Stimulated activated CD8-positive, alpha-beta memory T cell treated with anti-CD3 and anti-CD28 coated beads, Interleukin-2, amount 100 ng/mL, for 48 hours (primary cell): ENCODE measurements around the gene APEH.

Source experiments
- DNase-seq, 2 donors: peaks; one replicate each; pipeline ENCODE4 v3.0.0-alpha.2; 2020; ENCODE audit warnings: low read depth in 2 of 2

Gene APEH

DNA sequence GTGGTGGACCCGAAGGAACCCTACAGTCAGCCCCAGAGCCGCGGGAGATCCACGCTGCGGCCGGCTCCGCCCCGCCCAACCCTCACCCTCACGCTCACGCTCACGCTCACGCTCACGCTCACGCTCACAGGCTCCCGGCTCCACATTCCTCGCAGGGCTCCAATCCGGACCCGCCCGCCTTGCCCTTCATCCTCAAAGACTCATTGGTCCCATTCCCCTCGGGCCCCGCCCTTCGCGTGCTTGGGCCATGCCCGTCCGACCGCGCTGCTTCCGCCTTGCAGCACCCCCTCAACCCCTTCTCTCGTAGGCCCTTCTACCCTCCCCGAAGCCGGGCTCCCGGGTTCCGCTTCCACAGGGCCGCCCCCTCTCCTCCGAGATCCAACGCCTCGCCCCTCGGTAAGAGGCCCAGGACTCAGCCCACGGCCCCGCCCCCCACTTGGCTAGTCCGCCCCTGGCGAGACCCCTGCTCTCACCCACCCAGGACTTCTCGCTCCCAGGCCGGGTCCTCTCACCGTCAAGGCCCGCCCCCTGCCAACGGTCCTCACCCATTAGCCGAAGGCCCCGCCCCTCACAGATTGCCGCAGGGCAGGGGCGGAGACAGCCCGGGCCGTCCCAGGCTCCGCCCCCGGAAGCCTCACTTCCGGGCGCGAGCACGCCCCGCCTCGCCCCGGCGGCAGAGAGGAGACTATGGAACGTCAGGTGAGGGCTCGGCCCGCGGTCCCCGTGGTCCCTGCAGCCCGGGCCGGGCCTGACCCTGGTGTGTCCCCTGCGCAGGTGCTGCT, at the start of gene APEH:
Gene APEH (plus strand): TSS at position 637 of the 782 bp plus-strand sequence. CDS start 51 bp downstream, at position 688.
- peak; percentile 98 to 99 for DNase-seq

DNA sequence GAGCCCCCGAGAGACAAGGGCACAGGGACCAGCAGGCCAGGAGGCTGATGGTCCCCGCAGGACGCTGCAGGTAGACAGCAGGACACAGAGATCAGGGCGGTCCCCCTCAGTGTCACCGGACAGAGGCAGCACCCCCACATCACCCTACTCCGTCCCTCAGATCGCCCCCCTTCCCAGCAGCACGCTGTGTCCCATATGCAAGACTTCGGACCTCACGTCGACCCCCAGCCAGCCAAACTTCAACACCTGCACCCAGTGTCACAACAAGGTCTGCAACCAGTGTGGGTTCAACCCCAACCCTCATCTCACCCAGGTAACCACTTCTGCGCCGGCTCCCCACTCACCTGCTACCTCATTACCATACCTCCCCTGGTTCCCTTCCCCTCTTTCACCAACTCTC, 49.1 kb upstream of the APEH start:
- DNase-seq: no peak

GRCh38 chr3:49626101-49626581, 48.0 kb upstream of the APEH start:
- peak in 1 of 2 donors; percentile 8 for DNase-seq

DNA sequence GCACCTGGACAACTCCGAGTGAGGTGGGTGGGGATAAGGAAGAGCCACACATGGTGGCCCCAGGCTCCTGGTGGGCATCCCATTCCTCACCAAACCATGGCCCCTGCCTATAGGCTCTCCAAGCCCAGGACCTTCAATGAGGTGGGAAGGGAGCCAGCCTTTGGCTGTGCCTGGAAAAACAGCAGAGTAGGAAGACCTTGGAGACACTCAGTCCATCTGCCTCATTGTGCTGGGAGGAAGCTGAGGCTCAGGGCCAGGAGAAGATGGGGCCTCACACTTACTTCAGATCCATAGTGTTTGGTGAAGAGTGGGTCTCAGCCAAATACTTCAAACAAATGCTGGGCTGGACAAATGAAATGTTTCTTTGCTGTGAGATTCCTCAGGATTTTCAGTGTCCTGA, 47.4 kb upstream of the APEH start:
- DNase-seq: no peak

- DNase-seq: no peak
These were observed 46.5 kb upstream of the APEH start for GRCh38 chr3:49627634-49628033.

GRCh38 chr3:49628249-49628648, 45.9 kb upstream of the APEH start:
- no peak for DNase-seq

DNA sequence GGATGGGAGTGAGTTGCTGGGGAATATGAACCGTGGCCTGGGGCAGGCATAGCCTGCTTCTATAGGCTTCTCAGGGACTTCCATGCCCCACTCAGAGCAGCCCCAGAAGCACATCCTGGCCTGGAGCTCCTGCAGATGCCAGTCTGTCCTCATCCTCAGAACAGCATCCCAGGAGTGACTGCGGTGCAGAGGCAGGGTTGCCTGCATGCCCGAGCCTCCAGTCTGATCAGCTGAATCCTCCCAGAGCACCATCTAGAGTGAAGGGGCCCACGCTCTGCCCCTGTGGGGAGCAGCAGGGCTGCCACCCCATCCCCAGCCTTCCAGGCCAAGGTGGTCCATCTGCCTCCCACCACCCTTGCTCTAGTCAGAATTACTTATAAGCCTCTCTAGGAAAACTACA, 44.7 kb upstream of the APEH start:
- DNase-seq: no peak

DNA sequence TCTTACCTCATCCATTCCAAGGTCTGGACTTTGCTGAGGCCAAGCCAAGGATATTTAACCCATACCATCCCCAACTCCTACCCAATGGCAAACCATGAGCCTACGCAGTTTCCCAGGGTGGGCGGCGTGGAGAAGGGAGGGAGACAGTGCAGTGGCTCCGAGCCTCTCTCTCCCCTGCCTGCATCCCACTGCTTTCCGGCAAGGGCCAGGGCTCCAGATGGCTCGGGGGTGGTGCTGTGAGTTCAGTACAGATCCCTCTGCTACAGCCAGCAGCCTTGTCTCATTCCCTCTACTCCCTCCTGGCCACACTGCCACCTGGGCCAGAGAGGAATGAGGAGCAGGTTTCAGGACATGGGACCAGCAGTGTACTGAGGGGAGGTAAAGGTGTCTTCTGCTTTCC, 44.3 kb upstream of the APEH start:
- no peak for DNase-seq

DNA sequence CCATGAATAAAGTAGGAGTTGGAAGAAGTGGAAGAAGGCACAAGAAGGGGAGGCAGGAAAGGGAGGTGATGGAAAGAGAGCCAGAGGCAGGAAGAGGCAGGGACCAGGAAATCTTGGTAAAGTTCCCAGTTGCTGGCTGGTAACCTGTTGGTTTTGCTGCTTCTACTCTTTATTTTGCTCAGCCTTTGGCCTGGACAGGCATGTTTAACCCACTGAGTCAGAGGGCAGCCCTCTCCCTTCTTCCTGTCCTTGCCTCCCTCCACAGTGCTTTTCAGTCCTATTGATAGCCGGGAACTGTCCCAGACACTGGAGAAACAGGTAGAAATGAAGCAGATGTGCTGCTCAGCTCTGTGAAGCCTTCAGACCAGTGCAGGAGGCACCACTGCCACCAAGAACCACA, 43.4 kb upstream of the APEH start:
- DNase-seq: no peak

DNA sequence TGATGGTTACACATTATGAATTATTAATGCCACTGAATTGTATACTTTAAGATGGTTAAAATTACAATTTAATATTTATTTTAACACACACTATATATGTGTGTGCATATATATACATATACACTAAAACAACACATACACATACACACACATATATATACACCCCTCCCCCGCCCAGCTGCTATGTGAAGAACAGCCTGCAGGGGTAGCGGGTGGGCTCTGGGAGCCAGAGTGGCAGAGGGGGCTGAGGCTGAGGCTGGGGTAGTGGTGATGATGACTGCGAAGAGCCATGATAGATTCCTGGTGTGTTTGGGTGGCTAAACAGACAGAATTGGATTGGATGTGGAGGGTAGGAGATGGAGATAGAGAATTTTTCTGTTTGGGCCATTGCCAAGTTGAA, 39.4 kb upstream of the APEH start:
- no peak for DNase-seq

DNA sequence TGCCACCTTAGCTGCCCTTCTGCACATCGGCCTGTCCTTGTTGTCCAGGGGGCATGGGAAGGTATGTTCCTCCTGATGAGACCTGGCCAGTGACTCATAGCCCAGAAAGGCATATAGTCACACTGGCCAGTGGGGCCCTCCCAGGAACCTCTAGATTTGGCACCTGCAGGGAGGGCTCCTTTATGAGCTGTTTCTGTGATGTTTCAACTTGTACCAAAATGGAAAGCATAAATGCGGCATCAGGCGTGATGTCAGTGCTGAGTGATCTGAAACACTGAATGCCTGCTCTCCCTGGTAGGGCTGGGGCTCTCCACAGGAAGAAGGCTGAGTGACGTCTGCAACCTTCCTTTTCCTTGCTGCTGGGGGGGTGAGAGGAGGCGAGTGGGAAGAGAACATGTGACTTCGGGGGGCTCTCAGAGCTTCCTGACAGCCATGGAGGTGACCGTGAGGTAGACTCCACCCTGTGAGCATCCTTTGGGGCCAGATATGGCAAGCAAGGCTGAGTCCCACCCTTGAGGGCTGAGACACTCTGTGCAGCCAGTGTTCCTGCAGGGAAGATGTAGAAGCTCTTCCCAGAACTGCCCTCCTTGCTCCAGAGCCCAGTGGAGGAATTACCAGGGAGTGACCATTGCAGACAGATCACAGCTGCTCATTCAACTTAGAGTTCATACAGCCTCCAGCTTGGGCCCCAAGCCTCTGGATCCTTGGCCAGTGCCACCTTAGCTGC, 37.1 kb upstream of the APEH start:
- no peak for DNase-seq

DNA sequence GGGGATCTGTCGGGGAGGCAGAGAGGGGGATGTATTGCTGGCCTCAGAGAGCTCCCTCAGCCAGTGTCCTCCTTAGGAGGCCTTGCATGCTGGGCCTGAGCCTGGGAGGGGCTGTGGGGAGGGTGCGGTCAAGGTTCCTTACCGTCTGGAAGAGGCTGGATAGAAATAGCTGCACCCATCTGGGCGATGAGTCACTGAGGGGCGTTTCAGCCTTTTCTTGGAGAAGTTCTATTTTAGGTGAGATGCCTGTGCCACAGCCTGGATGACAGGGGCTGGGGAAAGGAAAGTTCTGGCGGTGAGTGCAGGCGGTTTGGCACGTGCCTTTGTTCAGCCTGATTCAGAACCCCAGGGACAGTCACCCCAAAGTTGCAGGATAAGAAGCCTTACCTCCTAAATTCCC, 35.7 kb upstream of the APEH start:
- no peak for DNase-seq

DNA sequence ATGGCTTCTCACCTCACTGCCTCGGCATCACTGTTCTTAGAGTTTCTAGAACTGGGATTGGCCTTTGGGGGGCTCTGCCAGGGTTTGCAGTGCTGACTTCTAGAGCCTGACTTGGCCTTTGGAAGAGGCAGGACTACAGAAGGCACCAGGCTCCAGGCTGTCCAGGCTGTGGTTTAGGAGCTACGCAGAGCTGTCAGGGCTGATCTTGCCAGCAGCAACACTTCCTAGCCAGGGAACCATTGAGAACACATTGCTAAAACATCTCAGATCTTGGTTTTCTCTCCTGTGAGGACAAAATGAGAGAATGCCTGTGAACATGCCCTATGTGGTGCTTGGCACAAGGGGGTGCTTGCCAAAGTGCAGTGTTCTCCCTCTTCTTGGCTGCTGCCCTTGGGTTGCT, 34.6 kb upstream of the APEH start:
- no peak for DNase-seq

DNA sequence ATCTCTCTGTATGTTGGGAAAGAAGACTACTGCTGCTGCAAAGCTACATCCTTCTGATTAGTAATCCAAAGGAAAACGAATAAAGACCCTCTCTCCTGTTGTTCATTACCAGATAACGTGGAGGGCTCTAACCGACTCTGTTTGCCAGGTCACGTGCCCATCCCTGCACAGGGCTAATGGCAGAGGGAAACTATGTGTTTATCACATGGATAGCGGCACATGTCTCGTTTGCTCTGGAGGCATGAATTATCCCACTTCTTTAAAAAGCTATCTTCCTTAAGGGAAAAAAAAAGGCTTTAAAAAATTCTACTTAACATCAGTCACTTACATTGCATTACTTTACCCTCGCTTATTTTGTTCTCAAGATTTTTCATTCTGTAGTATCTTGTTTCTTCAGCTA, 32.9 kb upstream of the APEH start:
- DNase-seq: no peak

DNA sequence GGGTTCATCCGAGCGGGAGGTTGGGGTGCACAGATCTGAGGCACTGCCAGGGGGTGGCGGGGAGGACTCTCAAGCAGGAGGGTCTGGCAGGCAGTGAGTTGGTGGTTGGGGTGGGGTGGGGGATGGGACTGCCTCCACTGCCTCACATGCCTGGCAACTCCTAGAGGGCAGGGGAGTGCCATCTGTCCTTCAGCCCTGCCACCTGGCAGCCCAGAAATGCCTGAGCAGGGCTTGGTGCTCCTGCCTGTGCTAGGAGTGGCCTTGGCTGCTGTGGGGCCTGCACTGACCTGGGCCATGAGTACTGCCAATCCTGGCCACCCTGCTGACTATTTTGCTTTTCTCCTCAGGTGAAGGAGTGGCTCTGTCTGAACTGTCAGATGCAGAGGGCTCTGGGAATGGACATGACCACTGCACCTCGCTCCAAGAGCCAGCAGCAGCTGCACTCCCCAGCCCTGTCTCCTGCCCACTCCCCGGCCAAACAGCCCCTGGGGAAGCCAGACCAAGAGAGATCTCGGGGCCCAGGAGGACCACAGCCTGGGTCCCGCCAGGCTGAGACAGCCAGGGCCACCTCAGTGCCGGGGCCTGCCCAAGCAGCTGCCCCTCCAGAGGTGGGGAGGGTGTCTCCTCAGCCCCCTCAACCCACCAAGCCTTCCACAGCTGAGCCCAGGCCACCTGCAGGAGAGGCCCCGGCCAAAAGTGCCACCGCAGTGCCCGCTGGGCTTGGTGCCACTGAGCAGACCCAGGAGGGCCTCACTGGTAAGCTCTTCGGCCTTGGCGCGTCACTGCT, 32.0 kb upstream of the APEH start:
- DNase-seq: no peak

DNA sequence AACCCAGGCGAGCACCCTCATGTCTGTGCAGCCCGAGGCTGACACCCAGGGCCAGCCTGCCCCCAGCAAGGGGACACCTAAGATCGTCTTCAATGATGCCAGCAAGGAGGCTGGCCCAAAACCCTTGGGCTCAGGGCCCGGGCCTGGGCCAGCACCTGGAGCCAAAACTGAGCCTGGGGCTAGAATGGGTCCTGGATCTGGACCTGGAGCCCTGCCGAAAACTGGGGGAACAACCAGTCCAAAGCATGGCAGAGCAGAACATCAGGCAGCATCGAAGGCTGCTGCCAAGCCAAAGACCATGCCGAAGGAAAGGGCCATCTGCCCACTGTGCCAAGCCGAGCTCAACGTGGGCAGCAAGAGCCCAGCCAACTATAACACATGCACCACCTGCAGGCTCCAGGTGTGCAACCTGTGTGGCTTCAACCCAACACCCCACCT, 31.4 kb upstream of the APEH start:
- no peak for DNase-seq

- DNase-seq: no peak
These were observed 29.5 kb upstream of the APEH start for GRCh38 chr3:49644684-49645083.

GRCh38 chr3:49646236-49646635, 27.9 kb upstream of the APEH start:
- no peak for DNase-seq

- DNase-seq: no peak
These were observed 26.4 kb upstream of the APEH start for GRCh38 chr3:49647741-49648140.

GRCh38 chr3:49648354-49649019, 25.7 kb upstream of the APEH start:
- DNase-seq: no peak

DNA sequence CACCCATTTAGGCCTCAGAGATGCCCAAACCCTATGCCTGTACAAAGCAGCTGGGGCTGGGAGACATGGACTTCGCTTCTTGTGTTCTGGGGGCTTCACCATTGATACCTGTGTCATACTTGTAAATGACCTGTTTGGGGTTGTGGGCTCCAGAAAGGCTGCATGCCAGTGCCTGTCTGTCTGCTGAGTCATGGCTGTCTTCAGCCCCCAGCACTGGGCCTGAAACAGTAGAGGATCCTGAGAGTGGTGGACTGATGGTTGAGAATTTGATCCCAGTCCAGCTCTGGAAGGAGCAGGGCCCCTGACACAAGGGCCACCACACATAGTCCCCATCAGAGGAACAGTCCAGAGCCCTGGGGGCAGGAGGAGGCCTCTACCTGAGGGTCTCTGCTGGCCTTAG, 24.6 kb upstream of the APEH start:
- no peak for DNase-seq

- DNase-seq: no peak
These were observed 24.0 kb upstream of the APEH start for GRCh38 chr3:49650177-49650576.
